ENCODE measurements around the gene SRRM3. TPM values are rescaled to one million over a fixed set of nuclear protein-coding genes. Genes with fewer than 3 reads are reported as not detected.

SRRM3 gene
- total RNA-seq, 1 donor from 2014 or later, result 0.46 TPM

DNA sequence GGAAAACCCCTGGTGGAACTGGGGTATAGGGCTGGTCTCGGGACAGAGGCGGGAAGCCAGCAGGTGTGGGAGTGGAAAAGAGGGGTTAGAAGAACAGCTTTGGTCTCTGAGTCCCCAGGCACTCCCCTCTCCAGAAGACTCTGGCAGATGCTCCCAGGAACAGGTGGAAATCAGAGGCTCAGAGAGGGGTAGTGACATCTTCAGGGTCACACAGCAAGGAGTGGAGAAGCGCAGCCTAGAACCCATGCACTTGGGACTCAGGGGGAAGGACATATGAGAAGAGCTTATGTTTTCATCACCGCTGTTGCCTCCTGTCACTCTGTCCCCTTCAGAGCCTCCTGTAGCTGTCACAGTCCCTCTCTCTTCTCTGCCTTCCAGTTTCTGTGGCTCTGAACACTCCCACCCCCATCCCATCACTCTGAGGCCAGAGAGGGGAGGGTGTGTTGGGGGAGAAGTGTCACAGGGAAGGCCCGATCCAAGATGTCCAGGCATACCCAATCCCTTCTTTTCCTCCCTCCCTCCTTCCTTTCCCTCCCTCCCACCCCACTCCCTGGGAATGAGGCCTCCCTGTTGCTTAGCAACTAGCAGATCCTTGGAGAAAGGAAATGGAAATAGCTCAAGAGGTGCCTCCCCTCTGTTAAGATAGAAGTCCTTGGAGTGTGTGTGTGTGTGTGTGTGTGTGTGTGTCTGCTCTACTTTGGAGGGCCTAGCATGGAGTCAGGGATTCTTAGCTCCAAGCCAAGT, 32.0 kb downstream of the SRRM3 start:
- Mint-ChIP-seq H3K9me3 (ENCODE audit: unreplicated experiment) (no peaks in the 10 kb centered on the region), H3K4me3 (ENCODE audit: unreplicated experiment) (no peak overlapping the region), H3K27me3 (ENCODE audit: unreplicated experiment) (peaks cover 62% of the 10 kb centered on the region), H3K36me3 (ENCODE audit: unreplicated experiment) (no peaks in the 10 kb centered on the region), H3K27ac (ENCODE audit: unreplicated experiment) (no peak overlapping the region), H3K4me1 (ENCODE audit: unreplicated experiment) (no peaks in the 10 kb centered on the region)
- TF ChIP-seq CTCF (IDR thresholded peaks at IDR 0.05), result no peak
- DNase-seq (ENCODE audit: extremely low spot score, unreplicated experiment), result no peak

- no peak overlapping the region for H3K27ac Mint-ChIP-seq (ENCODE audit: unreplicated experiment)
- peaks cover 63% of the 10 kb centered on the region for H3K27me3 Mint-ChIP-seq (ENCODE audit: unreplicated experiment)
- H3K4me1 Mint-ChIP-seq (ENCODE audit: unreplicated experiment), result no peaks in the 10 kb centered on the region
- DNase-seq (ENCODE audit: extremely low spot score, unreplicated experiment), result no peak
- H3K9me3 Mint-ChIP-seq (ENCODE audit: unreplicated experiment), result no peaks in the 10 kb centered on the region
- H3K36me3 Mint-ChIP-seq (ENCODE audit: unreplicated experiment), result no peaks in the 10 kb centered on the region
- TF ChIP-seq CTCF (IDR thresholded peaks at IDR 0.05), result no peak
- no peak overlapping the region for H3K4me3 Mint-ChIP-seq (ENCODE audit: unreplicated experiment)
These were observed 32.5 kb downstream of the SRRM3 start for GRCh38 chr7:76234282-76234584.

DNA sequence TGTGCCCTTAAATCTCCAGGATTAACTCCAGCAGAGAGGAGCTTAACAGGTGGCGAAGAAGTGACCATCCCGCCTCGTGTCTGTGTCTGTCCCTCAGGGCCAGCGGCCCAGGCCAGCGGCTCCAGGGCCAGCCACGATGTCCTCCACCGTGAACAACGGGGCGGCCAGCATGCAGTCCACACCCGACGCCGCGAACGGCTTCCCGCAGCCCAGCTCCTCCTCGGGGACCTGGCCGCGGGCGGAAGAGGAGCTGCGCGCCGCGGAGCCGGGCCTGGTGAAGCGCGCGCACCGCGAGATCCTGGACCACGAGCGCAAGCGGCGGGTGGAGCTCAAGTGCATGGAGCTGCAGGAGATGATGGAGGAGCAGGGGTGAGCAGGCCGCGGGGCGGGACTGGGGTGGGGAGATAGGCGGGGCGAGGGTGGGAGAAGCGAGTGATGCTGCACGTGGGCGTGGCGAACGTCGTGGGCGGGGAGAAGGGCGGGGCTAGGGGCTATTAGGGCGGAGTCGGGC, 33.3 kb downstream of the SRRM3 start:
- peaks cover 55% of the 10 kb centered on the region for H3K27me3 Mint-ChIP-seq (ENCODE audit: unreplicated experiment)
- no peaks in the 10 kb centered on the region for H3K9me3 Mint-ChIP-seq (ENCODE audit: unreplicated experiment)
- H3K4me3 Mint-ChIP-seq (ENCODE audit: unreplicated experiment), result peak overlapping the region; percentile 42
- H3K4me1 Mint-ChIP-seq (ENCODE audit: unreplicated experiment), result no peaks in the 10 kb centered on the region
- H3K27ac Mint-ChIP-seq (ENCODE audit: unreplicated experiment), result no peak overlapping the region
- no peak for TF ChIP-seq CTCF (IDR thresholded peaks at IDR 0.05)
- H3K36me3 Mint-ChIP-seq (ENCODE audit: unreplicated experiment), result no peaks in the 10 kb centered on the region
- DNase-seq (ENCODE audit: extremely low spot score, unreplicated experiment), result peak; percentile 90

DNA sequence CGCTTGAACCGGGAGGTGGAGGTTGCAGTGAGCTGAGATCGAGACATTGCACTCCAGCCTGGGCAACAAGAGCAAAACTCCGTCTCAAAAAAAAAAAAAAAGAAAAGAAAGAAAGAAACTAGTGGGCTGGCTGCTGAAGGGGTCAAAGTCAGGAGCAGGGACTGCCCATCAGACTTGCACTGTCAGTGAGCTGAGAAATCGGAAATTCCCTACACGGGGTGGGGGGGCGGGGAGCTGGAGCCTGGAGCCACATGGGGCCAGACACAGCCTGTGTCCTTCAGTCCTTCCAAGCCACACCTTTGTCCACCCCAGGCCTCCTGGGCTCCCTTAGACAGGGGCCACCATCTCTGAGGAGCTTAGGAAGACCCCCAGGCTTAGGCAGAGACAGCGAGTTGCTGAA, 34.5 kb downstream of the SRRM3 start:
- Mint-ChIP-seq H3K9me3 (ENCODE audit: unreplicated experiment) (no peaks in the 10 kb centered on the region), H3K4me3 (ENCODE audit: unreplicated experiment) (no peak overlapping the region), H3K27ac (ENCODE audit: unreplicated experiment) (no peak overlapping the region), H3K4me1 (ENCODE audit: unreplicated experiment) (no peaks in the 10 kb centered on the region), H3K36me3 (ENCODE audit: unreplicated experiment) (no peaks in the 10 kb centered on the region), H3K27me3 (ENCODE audit: unreplicated experiment) (peaks cover 45% of the 10 kb centered on the region)
- no peak for DNase-seq (ENCODE audit: extremely low spot score, unreplicated experiment)
- TF ChIP-seq CTCF (IDR thresholded peaks at IDR 0.05), result no peak

- H3K4me1 Mint-ChIP-seq (ENCODE audit: unreplicated experiment), result no peaks in the 10 kb centered on the region
- TF ChIP-seq CTCF (IDR thresholded peaks at IDR 0.05), result no peak
- peaks cover 3% of the 10 kb centered on the region for H3K9me3 Mint-ChIP-seq (ENCODE audit: unreplicated experiment)
- no peak for DNase-seq (ENCODE audit: extremely low spot score, unreplicated experiment)
- H3K4me3 Mint-ChIP-seq (ENCODE audit: unreplicated experiment), result no peak overlapping the region
- peaks cover 26% of the 10 kb centered on the region for H3K27me3 Mint-ChIP-seq (ENCODE audit: unreplicated experiment)
- no peaks in the 10 kb centered on the region for H3K36me3 Mint-ChIP-seq (ENCODE audit: unreplicated experiment)
- H3K27ac Mint-ChIP-seq (ENCODE audit: unreplicated experiment), result no peak overlapping the region
These were observed 36.6 kb downstream of the SRRM3 start for GRCh38 chr7:76238326-76238725.

Measured in osteocyte (in vitro differentiated cells).